HepG2 (cell line): Measurements from ENCODE around the gene IGFALS. TPM values are rescaled to one million over a fixed set of nuclear protein-coding genes. Genes with fewer than 3 reads are reported as not detected.
A peak's percentile ranks its signal among the peaks of the same experiment; 100 is the strongest.

Source experiments
- ATRX ChIP-seq: sonication (generic); formaldehyde crosslinking; IDR thresholded peaks from 2 replicates; pipeline ENCODE4 v1.4.0; 2020; ENCODE audit warnings: missing genetic modification reagents, borderline replicate concordance
- HDAC1 ChIP-seq: sonication (generic); formaldehyde crosslinking; IDR thresholded peaks from 2 replicates; pipeline ENCODE4 v1.5.1; 2020; ENCODE audit warnings: mild to moderate bottlenecking, missing genetic modification reagents
- HDAC2 ChIP-seq: sonication (generic); formaldehyde crosslinking; IDR thresholded peaks from 2 replicates; pipeline ENCODE4 v1.4.0; 2020; ENCODE audit warnings: missing genetic modification reagents
- HNF4A ChIP-seq: sonication (generic); formaldehyde crosslinking; IDR thresholded peaks from 2 replicates; pipeline ENCODE4 v1.4.0; 2020; ENCODE audit warnings: missing genetic modification reagents
- RFX5 ChIP-seq: IDR thresholded peaks from 2 replicates; pipeline ENCODE4 v1.6.1; 2011; ENCODE audit warnings: low read depth, low read length, improper control_type of control experiment
- ZNF264 ChIP-seq: sonication (generic); formaldehyde crosslinking; IDR thresholded peaks from 2 replicates; pipeline ENCODE4 v1.4.0; 2020; ENCODE audit warnings: missing genetic modification reagents
- polyA plus RNA-seq, 8 experiments: library from polyadenylated mRNA; depleted of rRNA in 3 of 8; stranded (reverse) in 7 of 8; unstranded in 1 of 8; fragments of >200 nt; fragmentation: Illumina TruSeq in 4 of 8; extraction: Trizol in 4 of 8; gene quantifications; 2 replicates each; pipeline versions ENCODE4 v1.2.1 to v1.2.3, GENCODE V29; 2011 to 2016; ENCODE audit warnings: low read depth in 4 of 8, missing spikeins in 1 of 8, mixed read lengths in 1 of 8; ENCODE audit not compliant: insufficient read depth in 1 of 8
- total RNA-seq, 5 experiments: library from RNA; depleted of rRNA; stranded (reverse); fragments of >200 nt; fragmentation: Illumina TruSeq; extraction: Trizol; gene quantifications; 2 replicates each; pipeline ENCODE4 v1.2.3, GENCODE V29; 2016; ENCODE audit warnings: low read depth in 1 of 5
- TF ChIP-seq, protein P1 (sequence below): sonication (generic); formaldehyde crosslinking; IDR thresholded peaks from 2 replicates; pipeline ENCODE4 v1.9.0; 2022; ENCODE audit warnings: missing genetic modification reagents, mild to moderate bottlenecking, borderline replicate concordance
- TF ChIP-seq, protein P2 (sequence below): sonication (generic); formaldehyde crosslinking; IDR thresholded peaks from one replicate; pipeline ENCODE4 v1.5.1; 2020; ENCODE audit warnings: mild to moderate bottlenecking, missing genetic modification reagents; ENCODE audit errors: not compliant biosample characterization
- TF ChIP-seq, protein P3 (sequence below): sonication (generic); formaldehyde crosslinking; IDR thresholded peaks from 2 replicates; pipeline ENCODE4 v1.8.1; 2022; ENCODE audit warnings: low read depth, mild to moderate bottlenecking, missing genetic modification reagents
- TF ChIP-seq, protein P4 (sequence below): sonication (generic); formaldehyde crosslinking; IDR thresholded peaks from 2 replicates; pipeline ENCODE4 v1.4.0; 2020; ENCODE audit warnings: mild to moderate bottlenecking, missing genetic modification reagents

Gene IGFALS
- total and polyA plus RNA-seq, 2 of the 13 experiments (the other 11 are each of a cell fraction or from before 2014, with no cell fraction given) = 0.34 to 2.4 TPM

DNA sequence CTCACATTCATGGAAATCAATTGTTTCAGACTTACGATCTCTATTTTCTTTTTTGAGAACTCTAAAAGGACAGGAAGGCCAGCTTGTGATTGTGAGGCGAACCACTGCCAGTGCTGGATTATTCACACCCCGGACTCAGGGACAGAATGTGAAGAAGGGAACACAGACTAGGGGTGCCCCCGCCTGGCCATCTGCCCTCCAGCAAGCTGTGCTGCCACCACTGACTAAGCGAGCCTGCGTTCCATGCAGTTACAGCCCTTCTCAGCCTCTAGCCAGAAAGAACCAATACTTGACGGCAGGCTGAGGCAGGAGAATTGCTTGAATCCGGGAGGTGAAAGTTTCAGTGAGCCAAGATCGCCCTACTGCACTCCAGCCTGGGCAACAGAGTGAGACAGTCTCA, 30.3 kb upstream of the IGFALS start (continued):
- no peak for TF ChIP-seq HNF4A (CRISPR knock-in tag)
- TF ChIP-seq, protein P1, sequence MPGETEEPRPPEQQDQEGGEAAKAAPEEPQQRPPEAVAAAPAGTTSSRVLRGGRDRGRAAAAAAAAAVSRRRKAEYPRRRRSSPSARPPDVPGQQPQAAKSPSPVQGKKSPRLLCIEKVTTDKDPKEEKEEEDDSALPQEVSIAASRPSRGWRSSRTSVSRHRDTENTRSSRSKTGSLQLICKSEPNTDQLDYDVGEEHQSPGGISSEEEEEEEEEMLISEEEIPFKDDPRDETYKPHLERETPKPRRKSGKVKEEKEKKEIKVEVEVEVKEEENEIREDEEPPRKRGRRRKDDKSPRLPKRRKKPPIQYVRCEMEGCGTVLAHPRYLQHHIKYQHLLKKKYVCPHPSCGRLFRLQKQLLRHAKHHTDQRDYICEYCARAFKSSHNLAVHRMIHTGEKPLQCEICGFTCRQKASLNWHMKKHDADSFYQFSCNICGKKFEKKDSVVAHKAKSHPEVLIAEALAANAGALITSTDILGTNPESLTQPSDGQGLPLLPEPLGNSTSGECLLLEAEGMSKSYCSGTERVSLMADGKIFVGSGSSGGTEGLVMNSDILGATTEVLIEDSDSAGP (CRISPR knock-in tag) = 0 out of 2 replicates have a peak, but pooled peaks have one; percentile 48
- no peak for TF ChIP-seq RFX5
- TF ChIP-seq ZNF264 (CRISPR knock-in tag) = peak; percentile 28; the same call in 1 of the 2 replicates
- TF ChIP-seq, protein P2, sequence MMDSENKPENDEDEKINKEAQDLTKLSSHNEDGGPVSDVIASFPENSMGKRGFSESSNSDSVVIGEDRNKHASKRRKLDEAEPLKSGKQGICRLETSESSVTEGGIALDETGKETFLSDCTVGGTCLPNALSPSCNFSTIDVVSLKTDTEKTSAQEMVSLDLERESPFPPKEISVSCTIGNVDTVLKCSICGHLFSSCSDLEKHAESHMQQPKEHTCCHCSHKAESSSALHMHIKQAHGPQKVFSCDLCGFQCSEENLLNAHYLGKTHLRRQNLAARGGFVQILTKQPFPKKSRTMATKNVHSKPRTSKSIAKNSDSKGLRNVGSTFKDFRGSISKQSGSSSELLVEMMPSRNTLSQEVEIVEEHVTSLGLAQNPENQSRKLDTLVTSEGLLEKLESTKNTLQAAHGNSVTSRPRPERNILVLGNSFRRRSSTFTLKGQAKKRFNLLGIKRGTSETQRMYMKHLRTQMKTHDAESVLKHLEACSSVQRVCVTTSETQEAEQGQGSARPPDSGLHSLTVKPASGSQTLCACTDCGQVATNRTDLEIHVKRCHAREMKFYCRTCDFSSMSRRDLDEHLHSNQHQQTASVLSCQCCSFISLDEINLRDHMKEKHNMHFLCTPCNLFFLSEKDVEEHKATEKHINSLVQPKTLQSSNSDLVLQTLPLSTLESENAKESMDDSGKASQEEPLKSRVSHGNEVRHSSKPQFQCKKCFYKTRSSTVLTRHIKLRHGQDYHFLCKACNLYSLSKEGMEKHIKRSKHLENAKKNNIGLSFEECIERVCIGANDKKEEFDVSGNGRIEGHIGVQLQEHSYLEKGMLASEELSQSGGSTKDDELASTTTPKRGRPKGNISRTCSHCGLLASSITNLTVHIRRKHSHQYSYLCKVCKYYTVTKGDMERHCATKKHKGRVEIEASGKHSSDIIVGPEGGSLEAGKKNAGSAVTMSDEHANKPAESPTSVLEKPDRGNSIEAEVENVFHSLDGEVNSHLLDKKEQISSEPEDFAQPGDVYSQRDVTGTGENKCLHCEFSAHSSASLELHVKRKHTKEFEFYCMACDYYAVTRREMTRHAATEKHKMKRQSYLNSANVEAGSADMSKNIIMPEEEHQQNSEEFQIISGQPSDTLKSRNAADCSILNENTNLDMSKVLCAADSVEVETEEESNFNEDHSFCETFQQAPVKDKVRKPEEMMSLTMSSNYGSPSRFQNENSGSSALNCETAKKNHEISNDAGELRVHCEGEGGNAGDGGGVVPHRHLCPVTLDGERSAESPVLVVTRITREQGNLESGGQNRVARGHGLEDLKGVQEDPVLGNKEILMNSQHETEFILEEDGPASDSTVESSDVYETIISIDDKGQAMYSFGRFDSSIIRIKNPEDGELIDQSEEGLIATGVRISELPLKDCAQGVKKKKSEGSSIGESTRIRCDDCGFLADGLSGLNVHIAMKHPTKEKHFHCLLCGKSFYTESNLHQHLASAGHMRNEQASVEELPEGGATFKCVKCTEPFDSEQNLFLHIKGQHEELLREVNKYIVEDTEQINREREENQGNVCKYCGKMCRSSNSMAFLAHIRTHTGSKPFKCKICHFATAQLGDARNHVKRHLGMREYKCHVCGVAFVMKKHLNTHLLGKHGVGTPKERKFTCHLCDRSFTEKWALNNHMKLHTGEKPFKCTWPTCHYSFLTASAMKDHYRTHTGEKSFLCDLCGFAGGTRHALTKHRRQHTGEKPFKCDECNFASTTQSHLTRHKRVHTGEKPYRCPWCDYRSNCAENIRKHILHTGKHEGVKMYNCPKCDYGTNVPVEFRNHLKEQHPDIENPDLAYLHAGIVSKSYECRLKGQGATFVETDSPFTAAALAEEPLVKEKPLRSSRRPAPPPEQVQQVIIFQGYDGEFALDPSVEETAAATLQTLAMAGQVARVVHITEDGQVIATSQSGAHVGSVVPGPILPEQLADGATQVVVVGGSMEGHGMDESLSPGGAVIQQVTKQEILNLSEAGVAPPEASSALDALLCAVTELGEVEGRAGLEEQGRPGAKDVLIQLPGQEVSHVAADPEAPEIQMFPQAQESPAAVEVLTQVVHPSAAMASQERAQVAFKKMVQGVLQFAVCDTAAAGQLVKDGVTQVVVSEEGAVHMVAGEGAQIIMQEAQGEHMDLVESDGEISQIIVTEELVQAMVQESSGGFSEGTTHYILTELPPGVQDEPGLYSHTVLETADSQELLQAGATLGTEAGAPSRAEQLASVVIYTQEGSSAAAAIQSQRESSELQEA (CRISPR knock-in tag) = no peak
- TF ChIP-seq, protein P3, sequence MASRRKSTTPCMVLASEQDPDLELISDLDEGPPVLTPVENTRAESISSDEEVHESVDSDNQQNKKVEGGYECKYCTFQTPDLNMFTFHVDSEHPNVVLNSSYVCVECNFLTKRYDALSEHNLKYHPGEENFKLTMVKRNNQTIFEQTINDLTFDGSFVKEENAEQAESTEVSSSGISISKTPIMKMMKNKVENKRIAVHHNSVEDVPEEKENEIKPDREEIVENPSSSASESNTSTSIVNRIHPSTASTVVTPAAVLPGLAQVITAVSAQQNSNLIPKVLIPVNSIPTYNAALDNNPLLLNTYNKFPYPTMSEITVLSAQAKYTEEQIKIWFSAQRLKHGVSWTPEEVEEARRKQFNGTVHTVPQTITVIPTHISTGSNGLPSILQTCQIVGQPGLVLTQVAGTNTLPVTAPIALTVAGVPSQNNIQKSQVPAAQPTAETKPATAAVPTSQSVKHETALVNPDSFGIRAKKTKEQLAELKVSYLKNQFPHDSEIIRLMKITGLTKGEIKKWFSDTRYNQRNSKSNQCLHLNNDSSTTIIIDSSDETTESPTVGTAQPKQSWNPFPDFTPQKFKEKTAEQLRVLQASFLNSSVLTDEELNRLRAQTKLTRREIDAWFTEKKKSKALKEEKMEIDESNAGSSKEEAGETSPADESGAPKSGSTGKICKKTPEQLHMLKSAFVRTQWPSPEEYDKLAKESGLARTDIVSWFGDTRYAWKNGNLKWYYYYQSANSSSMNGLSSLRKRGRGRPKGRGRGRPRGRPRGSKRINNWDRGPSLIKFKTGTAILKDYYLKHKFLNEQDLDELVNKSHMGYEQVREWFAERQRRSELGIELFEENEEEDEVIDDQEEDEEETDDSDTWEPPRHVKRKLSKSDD (CRISPR knock-in tag) = no peak
- TF ChIP-seq, protein P4, sequence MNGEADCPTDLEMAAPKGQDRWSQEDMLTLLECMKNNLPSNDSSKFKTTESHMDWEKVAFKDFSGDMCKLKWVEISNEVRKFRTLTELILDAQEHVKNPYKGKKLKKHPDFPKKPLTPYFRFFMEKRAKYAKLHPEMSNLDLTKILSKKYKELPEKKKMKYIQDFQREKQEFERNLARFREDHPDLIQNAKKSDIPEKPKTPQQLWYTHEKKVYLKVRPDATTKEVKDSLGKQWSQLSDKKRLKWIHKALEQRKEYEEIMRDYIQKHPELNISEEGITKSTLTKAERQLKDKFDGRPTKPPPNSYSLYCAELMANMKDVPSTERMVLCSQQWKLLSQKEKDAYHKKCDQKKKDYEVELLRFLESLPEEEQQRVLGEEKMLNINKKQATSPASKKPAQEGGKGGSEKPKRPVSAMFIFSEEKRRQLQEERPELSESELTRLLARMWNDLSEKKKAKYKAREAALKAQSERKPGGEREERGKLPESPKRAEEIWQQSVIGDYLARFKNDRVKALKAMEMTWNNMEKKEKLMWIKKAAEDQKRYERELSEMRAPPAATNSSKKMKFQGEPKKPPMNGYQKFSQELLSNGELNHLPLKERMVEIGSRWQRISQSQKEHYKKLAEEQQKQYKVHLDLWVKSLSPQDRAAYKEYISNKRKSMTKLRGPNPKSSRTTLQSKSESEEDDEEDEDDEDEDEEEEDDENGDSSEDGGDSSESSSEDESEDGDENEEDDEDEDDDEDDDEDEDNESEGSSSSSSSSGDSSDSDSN (CRISPR knock-in tag) = peak; percentile 52
- peak; percentile 61; the same call in 1 of the 2 replicates for TF ChIP-seq HDAC1 (CRISPR knock-in tag)
- peak; percentile 28; the same call in 1 of the 2 replicates for TF ChIP-seq HDAC2 (CRISPR knock-in tag)
- TF ChIP-seq ATRX (CRISPR knock-in tag) = no peak
